Amniotic epithelial cell (primary cell): ENCODE data around the gene ZDHHC21.

Source experiments
- DNase-seq: peaks from one replicate; pipeline ENCODE4 v3.0.0-alpha.2; 2010; ENCODE audit warnings: low read depth

Gene ZDHHC21

GRCh38 chr9:14616188-14616982 is 76.8 kb downstream of the ZDHHC21 start:
- peak; percentile 67 for DNase-seq

- DNase-seq, result no peak
Measured at GRCh38 chr9:14608540-14608939, 84.7 kb downstream of the ZDHHC21 start.

- DNase-seq, result no peak
Measured at GRCh38 chr9:14597171-14597799, 95.9 kb downstream of the ZDHHC21 start.

- no peak for DNase-seq
Measured at GRCh38 chr9:14593406-14593805, 99.8 kb downstream of the ZDHHC21 start.

GRCh38 chr9:14591411-14591810 is 101.8 kb downstream of the ZDHHC21 start:
- no peak for DNase-seq

GRCh38 chr9:14585730-14586473 is 107.3 kb downstream of the ZDHHC21 start:
- DNase-seq, result no peak

GRCh38 chr9:14584571-14584970 is 108.7 kb downstream of the ZDHHC21 start:
- DNase-seq, result peak; percentile 75

- DNase-seq, result no peak
Measured at GRCh38 chr9:14578030-14578429, 115.2 kb downstream of the ZDHHC21 start.

- DNase-seq, result no peak
Measured at GRCh38 chr9:14574173-14574572, 119.1 kb downstream of the ZDHHC21 start.

GRCh38 chr9:14573319-14573718 is 119.9 kb downstream of the ZDHHC21 start:
- DNase-seq, result no peak

GRCh38 chr9:14565352-14566016 is 127.7 kb downstream of the ZDHHC21 start:
- no peak for DNase-seq

- no peak for DNase-seq
Measured at GRCh38 chr9:14563902-14564624, 129.2 kb downstream of the ZDHHC21 start.

- no peak for DNase-seq
Measured at GRCh38 chr9:14561929-14562405, 131.3 kb downstream of the ZDHHC21 start.
